Urothelium cell line (cell line): ENCODE measurements around the gene ZFP3.
"Not testable (repeated sequence)": the region's sequence is repeated elsewhere in the genome, so short reads cannot be mapped to it uniquely, and the experiment has no call there.

Experiments used
- DNase-seq: peaks from one replicate; pipeline ENCODE4 v3.0.0; 2011; ENCODE audit warnings: low spot score, mixed read lengths
- FAIRE-seq: peaks from 2 replicates; lab custom pipeline; 2011; peaks lifted over from hg19 to GRCh38; lab: Jason Lieb, UNC

The ZFP3 gene

GRCh38 chr17:5077275-5077674, 992 bp upstream of the ZFP3 start:
- not testable (repeated sequence) for FAIRE-seq, DNase-seq

GRCh38 chr17:5077781-5078105, 524 bp upstream of the ZFP3 start:
- DNase-seq (no peak), FAIRE-seq (no peak)

- DNase-seq, result no peak
- no peak for FAIRE-seq
These were observed 2.3 kb downstream of the ZFP3 start for GRCh38 chr17:5080591-5080990.

- FAIRE-seq (no peak), DNase-seq (no peak)
These were observed 14.1 kb downstream of the ZFP3 start for GRCh38 chr17:5092218-5093010.

- DNase-seq, result no peak
- FAIRE-seq, result no peak
These were observed 18.4 kb downstream of the ZFP3 start for GRCh38 chr17:5096731-5097100.

DNA sequence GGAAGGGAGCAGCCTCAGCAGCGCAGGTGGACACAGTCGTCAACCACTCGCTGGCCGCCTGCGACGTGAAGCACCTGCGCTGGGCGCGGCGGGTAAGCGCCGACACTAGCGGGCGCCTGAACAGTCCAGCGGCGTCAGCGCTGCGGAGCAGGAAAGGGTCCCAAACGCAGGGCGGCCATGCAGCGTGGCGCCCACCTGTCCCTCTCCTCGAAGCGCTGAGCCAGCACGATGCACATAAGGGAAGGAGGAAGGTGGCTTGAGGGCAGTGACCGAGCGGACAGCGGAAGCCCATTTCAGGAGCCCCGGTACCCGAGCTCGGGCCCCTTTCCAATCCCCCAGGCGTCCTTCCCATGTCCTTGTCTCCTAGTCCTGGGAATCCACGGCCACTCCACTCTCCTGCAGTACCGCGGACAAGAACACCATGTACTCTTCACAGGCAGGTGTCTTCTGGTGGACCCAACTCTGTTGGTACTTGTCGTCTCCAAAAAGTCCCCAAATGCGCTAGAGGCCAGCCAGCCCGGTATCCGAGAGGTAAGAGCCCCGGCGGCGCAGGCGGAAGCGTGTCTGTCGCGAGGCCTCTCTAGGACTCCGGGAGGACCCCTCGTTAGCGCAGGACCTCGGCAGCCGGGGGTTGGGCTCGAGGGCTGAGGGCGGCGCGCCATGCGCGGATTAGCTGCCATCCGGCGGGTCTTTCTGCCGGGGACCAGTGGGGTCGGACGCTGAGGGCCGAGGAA, 19.0 kb downstream of the ZFP3 start:
- no peak for FAIRE-seq
- peak; percentile 53 for DNase-seq

GRCh38 chr17:5099271-5099670, 21.0 kb downstream of the ZFP3 start:
- FAIRE-seq (no peak), DNase-seq (no peak)

- DNase-seq (no peak), FAIRE-seq (no peak)
These were observed 22.6 kb downstream of the ZFP3 start for GRCh38 chr17:5100832-5101231.

- DNase-seq (no peak), FAIRE-seq (no peak)
These were observed 32.5 kb downstream of the ZFP3 start for GRCh38 chr17:5110816-5111215.

GRCh38 chr17:5111402-5112204, 33.3 kb downstream of the ZFP3 start, which contains the start of gene ZNF232:
Gene ZNF232, minus strand, starts transcription at chr17:5111878. Its CDS starts 56 bp downstream, at chr17:5111822.
- DNase-seq (peak; percentile 92), FAIRE-seq (no peak)

- FAIRE-seq (no peak), DNase-seq (no peak)
These were observed 37.7 kb downstream of the ZFP3 start, which contains the start of gene USP6 for GRCh38 chr17:5115673-5116651. Gene USP6, plus strand, starts transcription at chr17:5116032. Its CDS starts 14,336 bp downstream, at chr17:5130368.

GRCh38 chr17:5118219-5118618, 40.0 kb downstream of the ZFP3 start:
- DNase-seq (no peak), FAIRE-seq (no peak)

GRCh38 chr17:5120036-5120435, 41.8 kb downstream of the ZFP3 start:
- DNase-seq (no peak), FAIRE-seq (no peak)

DNA sequence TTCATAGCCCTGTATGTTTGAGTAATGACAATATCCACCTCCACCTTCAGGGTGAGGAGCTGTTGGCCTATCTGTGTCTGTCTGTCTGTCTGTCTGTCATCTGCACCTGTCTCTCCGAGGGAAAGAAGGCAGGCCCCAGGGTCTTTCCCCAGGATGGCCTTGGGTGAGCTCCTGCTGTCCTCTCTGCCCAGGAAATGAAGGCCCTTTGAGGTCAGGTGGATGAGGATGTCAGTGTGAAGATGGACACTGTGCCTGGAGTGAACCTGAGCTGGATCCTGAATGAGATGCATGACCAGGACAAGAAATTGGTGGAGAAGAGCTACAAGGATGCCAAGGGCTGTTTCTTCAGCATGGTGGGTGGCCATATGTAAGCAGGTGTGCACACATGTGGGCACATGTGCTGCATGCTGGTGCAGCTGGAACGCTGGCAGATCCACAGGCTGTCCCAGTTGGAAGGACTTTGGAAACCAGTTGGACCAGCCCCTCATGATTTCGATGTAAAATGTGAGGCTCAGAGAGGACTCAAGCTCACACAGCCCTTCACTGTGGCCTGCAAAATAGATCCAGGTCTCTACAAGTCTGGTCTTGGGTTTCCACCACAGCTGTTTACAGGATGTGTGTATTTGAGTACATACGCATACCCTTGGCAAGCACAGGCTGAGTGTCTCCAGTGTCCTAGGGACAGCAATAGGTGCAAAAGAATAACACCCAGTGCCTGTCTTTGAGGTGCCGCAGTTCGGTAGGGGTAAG, 42.3 kb downstream of the ZFP3 start:
- not testable (repeated sequence) for DNase-seq, FAIRE-seq

DNA sequence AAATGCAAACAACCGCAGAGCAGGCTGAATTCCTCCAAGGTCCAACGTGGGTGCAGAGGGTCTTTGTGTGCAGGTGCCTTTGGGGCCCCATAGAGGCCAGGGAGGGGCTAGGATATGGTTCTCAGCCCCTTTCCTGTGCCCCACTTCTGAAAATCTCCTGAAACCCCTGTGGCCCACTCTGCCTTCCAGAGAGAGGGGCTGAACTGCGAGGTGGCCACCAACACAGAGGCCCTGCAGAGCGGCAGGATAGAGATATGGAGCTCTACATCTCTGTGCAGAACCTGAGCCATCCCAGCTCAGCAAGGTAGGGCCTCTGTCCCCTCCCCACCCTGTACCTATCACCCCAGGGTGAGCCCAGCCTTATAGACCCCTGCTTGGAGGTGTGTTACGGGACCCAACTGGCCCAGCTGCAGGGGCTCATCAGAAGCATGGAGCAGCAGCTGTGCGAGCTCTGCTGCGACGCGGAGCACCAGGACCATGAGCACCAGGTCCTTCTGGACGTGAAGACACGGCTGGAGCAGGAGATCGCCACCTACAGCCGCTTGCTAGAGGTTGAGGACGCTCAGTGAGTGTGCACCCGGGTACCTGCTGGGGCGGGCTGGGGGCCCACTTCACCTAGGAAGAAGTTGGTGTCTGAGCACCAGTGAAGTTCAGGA, 43.0 kb downstream of the ZFP3 start:
- DNase-seq, result no peak
- FAIRE-seq, result no peak

- FAIRE-seq, DNase-seq: not testable (repeated sequence)
These were observed 43.8 kb downstream of the ZFP3 start for GRCh38 chr17:5122056-5122455.

GRCh38 chr17:5122586-5123342, 44.5 kb downstream of the ZFP3 start:
- no peak for FAIRE-seq
- DNase-seq, result peak; percentile 25
